Right ventricle myocardium inferior (tissue), 1 donor: ENCODE results near the gene C3orf70. TPM values are rescaled to one million over a fixed set of nuclear protein-coding genes. Genes with fewer than 3 reads are reported as not detected.

Source experiments
- ATAC-seq: fragments of 200-7000 bp; cut with Tn5 transposase; one replicate; pipeline ENCODE4 v1.9.1; 2020; ENCODE audit warnings: mild to moderate bottlenecking, moderate library complexity
- DNase-seq: peaks from one replicate; pipeline ENCODE4 v3.0.0; 2021; ENCODE audit errors: missing footprints
- intact Hi-C: fragments of 100-400 bp; cut with DNase I; formaldehyde crosslinking; loops from one replicate; pipeline ENCODE4 v1.11.0; 2022
- long read RNA-seq: library from polyadenylated mRNA; unstranded; transcript quantifications from one replicate; pipeline ENCODE4 v2.0.0, GENCODE V29; 2021
- total RNA-seq: library from RNA; stranded (reverse); fragmentation: NEBNext Ultra II Directional; extraction: Animal tissue kit (Norgen Biotek cat#: 25700); gene quantifications from one replicate; pipeline ENCODE4 v1.2.1, GENCODE V29; 2021
- donor health status: DM: no; HTN: yes; CAD: no; lungs with severe emphysema.

C3orf70 gene
- total RNA-seq, result 2.0 TPM
- long read RNA-seq, result 0 reads

DNA sequence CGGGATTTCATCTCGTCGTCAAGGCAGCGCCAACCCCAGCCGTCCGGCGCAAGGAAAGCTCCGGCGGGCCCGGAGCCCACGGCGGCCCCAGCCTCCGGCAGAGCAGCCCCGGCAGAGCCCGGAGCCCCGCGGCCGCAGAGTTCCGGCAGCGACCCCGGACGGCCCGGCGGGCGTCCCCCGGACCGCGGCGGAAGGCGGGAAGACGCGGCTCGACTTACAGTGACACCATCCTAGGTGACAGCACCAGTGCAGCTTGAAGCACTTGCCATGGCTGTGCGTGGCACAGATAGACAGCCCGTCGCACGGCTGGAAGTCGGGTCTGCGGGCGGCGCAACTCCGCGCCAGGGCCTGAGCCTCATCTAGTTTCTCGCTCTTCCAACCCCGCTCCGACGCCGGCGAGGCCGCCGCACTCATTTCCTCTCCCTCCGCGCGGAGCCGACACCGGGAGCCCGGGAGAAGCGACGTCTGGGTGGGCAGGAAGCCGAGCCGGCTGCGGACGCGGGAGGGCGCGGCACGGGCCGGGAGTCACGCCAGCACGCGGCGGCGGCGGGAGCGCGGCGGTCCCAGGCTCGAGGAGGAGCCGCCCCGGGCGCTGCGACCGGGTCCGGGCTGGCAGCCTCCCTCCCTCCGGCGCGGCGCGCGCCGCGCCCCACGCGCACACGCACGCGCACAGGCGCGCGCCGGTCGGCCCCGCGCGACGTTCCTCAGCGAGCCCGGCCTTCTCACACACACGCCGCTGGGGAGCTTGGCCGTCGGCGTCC is at the start of gene C3orf70:
Gene C3orf70, minus strand, starts transcription at position 651 of the 761 bp plus-strand sequence. Its CDS starts 237 bp downstream, at position 414.
- intact Hi-C loops, result no loop called here
- ATAC-seq (peak; percentile 79), DNase-seq (peak; percentile 82)

DNA sequence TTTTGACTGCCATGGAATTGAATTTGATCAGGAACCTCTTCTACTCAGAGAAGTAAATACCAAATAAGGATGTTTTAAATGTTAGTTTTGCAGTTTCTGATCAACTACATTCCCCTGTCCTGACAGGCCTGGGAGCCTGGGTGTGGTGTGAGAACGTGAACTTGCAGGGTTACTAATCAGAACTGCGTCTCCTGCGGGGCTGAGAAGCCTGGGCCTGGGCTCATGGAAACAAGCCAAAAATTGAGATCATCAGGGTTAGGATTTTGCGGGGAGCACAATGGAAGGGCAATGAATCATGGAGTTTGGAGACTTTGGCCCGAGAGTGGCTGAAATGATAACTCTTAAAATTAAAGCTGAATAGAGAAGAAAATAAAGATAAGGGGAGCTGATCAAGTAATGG is 47.8 kb upstream of the C3orf70 start:
- ATAC-seq (no peak), DNase-seq (no peak)
- intact Hi-C loops, result no loop called here

GRCh38 chr3:185199671-185200070 is 46.8 kb upstream of the C3orf70 start:
- intact Hi-C loops, result no loop called here
- no peak for DNase-seq
- no peak for ATAC-seq

DNA sequence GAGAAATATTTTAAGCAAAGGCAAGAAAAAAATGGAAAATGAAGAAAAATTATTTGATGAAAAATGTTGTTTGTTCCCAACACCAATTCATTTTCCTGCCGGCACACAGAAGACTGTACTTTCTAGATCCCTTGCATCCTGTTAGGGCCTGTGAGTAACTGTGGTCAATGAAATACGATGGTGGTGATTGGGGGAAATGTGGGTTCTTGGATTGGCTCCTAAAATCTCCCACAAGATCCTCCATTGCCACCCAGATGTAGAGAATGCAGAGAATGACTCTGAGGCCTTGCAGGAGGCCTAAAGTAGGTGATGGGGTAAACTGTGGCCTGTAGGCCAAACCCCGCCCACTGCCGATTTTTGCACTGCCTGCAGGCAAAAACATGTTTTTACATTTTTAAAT is 46.3 kb upstream of the C3orf70 start:
- ATAC-seq (no peak), DNase-seq (no peak)
- intact Hi-C loops, result no loop called here

DNA sequence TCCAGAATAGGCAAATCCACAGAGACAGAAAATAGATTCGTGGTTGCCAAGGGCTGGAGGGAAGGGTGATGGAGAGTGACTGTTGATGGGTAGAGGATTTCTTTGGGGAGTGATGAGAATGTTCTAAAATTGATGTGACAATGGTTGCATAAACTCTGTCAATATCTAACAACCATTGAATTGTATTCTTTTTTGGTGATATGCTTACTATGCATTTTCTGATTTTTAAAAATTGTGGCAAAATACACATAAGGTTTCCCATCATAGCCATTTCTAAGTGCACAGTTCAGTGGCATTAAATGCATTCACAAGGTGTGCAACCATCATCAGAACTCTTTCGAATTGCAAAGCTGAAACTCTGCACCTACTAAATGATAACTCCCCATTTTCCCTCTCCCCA is 44.2 kb upstream of the C3orf70 start:
- DNase-seq (no peak), ATAC-seq (no peak)
- intact Hi-C loops, result no loop called here

- no peak for DNase-seq
- ATAC-seq, result no peak
- intact Hi-C loops, result no loop called here
Measured at GRCh38 chr3:185195652-185196051, 42.8 kb upstream of the C3orf70 start.

DNA sequence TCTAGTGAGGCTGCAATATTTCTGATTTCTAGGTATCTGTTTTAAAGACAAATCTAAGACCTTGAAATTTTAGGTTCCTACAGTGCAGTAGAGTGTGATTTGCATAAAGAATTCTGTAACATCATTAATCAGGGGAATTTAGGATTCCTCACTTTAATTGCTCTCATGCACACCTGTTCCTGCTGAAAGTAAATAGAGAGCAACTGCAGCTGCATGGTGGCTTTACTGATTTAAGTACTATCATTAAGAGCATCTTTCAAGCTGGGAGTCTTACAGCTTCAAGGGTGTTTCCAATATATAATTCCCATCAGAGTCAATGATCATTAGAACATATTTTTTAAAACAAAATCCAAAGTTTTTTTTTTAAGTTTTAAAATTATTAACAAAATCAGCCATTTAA is 36.0 kb upstream of the C3orf70 start:
- intact Hi-C loops, result no loop called here
- no peak for ATAC-seq
- DNase-seq, result no peak

GRCh38 chr3:185187391-185187790 is 34.5 kb upstream of the C3orf70 start:
- no peak for DNase-seq
- ATAC-seq, result no peak
- intact Hi-C loops, result no loop called here

GRCh38 chr3:185176750-185177359 is 24.0 kb upstream of the C3orf70 start:
- DNase-seq, result no peak
- intact Hi-C loops, result loop anchor here (5.0 kb wide), 1 partner anchor 300 kb away; no protein-coding TSS in a partner anchor
- ATAC-seq, result no peak

- intact Hi-C loops, result loop anchor here (5.0 kb wide), 1 partner anchor 298 kb away; no protein-coding TSS in a partner anchor
- peak; percentile 86 for DNase-seq
- peak; percentile 98 for ATAC-seq
Measured at GRCh38 chr3:185175370-185175987, 22.6 kb upstream of the C3orf70 start.

DNA sequence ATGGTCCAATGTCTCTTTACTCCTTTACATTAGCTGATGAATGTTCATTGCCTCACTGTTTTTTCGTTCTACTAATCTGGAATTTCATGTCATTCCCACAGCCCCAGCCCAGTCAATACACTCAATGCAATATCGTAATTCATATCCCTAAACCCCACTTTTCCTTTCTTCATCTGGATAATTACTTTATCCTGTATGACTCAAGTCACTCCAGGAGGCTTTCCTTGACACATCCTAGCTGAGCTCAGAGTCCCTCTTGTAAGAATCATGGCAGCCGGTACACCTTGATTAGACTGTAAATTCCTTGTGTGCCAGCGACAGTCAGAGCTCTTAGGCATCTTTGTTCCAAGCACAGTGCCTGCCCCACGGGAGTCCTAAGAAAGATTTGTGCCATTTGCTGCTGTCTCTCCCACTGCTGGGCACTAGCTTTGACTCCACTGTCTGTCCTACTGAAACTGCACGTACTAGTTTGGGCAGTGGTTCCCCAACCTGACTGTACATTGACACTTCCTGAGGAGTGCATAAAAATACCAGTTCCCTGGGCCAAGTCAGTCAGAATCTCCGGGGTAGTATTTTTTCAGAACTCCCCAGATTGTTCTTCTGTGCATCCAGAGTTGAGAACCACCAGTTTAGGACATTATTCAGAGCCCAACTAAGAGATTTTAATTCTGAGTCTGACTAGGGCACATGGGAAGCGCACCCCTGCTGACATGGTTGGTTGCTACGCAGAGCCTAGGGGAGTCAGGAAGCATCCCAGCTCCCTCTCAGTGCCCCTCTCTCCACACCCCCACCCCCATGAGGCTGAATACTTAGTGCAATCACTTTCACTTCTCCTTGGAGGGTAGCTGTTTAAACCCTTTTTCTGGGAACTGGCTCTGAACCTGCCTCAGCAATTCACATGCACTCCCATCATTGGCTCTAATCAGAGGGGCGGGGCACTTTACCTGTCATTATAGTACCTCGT is 19.5 kb upstream of the C3orf70 start:
- intact Hi-C loops, result no loop called here
- no peak for DNase-seq
- ATAC-seq, result no peak

DNA sequence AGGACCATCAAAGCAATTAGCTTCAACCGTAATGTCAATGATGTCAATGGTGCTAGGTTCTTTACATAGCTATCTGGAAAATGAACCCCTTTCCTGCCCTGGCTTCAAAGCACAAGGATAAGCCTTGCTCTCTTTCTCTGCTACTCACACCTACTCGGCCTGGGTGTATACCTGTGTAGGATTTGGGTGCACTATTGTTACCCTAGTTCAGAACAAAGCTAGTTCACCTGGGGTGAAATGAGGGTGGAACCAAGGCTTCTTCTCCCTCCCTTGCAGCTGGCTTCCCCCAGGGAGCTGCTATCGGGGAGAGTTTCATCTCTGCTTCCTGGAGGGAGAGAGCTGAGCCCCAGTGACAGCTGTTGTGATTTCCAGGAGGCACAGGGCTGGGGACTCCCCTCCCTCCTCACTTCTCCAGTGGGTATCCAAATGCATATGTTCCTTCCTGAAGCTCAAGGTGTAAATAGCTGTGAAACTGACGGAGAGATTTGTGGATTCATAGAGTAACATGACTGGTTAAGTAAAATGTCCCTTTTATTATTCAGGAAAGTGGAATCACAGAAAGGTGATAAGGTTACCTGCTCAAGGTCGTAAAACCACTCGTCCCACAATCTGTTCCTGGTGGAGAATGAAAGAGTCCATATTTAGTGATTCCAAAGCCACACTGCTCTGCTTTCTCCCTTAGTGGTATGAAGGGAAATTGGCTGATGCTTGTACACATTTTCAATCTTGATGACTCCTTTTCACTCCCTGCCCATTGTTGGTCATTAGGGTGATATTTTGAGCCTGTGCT is 11.8 kb upstream of the C3orf70 start:
- DNase-seq, result no peak
- no peak for ATAC-seq
- intact Hi-C loops, result no loop called here

DNA sequence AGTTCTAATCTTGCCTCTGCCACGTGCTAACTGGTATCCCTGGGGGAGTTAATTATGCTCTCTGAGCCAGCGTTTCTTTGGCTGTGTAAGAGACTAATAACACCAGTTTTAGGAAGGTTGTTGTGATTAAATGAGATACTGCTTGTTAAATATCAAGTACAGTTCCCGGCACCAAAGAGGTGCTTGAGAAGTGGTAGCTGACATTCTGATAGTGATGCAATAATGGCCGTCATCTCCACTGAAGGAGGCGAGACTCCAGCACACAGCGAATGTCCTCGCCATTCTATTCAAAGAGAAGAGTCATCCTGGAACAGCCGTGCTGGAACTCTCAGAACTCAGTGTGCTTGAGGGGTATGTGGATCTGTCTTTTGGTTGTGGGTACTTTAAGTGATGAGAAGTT is 9.8 kb upstream of the C3orf70 start:
- no peak for DNase-seq
- no peak for ATAC-seq
- intact Hi-C loops, result no loop called here

- ATAC-seq (no peak), DNase-seq (no peak)
- intact Hi-C loops, result no loop called here
Measured at GRCh38 chr3:185161761-185162160, 8.9 kb upstream of the C3orf70 start.

GRCh38 chr3:185157347-185157746 is 4.5 kb upstream of the C3orf70 start:
- ATAC-seq (no peak), DNase-seq (no peak)
- intact Hi-C loops, result no loop called here

GRCh38 chr3:185155678-185156077 is 2.8 kb upstream of the C3orf70 start:
- intact Hi-C loops, result no loop called here
- no peak for DNase-seq
- ATAC-seq, result no peak

DNA sequence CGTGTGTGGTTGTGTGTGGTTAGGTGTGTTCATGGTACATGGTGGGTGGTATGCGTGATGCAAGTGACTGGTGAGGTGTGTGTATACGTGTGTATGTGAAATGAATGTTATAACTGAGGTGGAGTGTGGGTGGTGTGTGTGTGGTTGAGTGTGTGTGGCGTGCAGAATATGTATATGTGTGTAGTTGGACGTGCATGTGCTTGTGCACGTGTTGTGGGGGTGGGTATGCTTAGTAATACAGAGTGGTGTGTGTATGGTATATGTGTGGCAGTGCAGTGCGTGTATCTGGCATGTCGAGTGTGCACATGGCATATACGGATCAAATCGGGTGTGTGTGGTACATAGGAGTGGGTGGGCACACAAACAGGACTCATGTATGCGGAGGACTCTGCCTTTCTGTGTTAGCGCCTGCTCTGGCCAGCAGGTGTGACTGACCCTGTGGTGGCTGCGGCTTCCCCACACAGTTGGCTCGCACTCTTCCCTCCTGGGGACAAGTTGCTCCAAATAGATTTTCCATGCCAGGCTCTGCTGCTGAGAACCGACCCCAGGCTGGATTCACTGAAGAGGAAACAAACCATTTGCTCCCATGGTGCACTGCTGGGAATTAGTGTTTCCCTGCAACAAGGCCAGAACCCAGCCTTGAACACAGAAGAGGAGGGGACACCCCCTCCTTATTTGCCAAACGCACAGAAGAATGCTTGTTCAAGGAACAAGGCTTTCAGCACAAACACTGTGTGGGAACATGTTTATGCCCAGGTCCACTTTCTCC is 1.2 kb upstream of the C3orf70 start:
- ATAC-seq (no peak), DNase-seq (no peak)
- intact Hi-C loops, result no loop called here
